Stimulated activated CD4-positive, alpha-beta T cell treated with anti-CD3 and anti-CD28 coated beads, Interleukin-2, amount 100 ng/mL, for 24 hours (primary cell): ENCODE measurements around the gene PAF1.
"Not testable (repeated sequence)": the region's sequence is repeated elsewhere in the genome, so short reads cannot be mapped to it uniquely, and the experiment has no call there.

Source experiments
- DNase-seq, 2 donors: peaks; one replicate each; pipeline ENCODE4 v3.0.0-alpha.2; 2020

PAF1 gene

DNA sequence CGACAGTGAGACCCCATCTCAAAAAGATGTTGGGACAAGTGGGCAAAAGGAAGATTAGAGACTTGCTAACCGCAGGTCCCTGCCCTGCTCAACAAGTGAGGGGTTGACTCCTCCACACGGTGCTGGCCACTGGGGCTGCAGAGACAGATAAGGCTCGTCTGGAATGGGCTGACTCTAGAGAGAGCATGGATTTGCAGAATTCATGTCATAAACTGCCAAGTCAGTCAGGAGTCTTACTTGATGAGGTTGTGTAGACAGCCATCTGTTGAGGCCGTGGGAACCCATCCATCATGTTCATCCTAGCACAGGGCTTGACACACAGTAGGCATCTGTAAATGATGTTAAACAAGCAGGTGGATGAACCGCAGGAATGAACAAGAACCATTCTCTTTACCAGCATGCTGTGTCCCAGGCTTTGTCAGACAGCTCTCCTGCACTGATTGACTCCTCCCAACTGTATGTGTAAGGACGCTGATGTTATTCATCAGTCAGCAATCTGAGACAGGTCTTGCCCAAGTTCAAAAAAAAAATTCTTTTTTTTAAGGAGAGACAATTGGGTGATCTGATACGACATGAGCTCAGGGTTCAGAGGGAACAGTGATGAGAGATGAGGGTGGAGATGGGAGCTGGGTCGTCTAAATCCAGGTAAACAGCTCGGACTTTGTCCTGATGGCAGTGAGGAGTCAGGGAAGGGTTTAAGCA, 8.8 kb downstream of the PAF1 start:
- DNase-seq = no peak

GRCh38 chr19:39380521-39381502, 10.1 kb downstream of the PAF1 start:
- DNase-seq = no peak

GRCh38 chr19:39379865-39380396, 11.0 kb downstream of the PAF1 start:
- DNase-seq = no peak

GRCh38 chr19:39379366-39379765, 11.5 kb downstream of the PAF1 start:
- DNase-seq = not testable (repeated sequence)

DNA sequence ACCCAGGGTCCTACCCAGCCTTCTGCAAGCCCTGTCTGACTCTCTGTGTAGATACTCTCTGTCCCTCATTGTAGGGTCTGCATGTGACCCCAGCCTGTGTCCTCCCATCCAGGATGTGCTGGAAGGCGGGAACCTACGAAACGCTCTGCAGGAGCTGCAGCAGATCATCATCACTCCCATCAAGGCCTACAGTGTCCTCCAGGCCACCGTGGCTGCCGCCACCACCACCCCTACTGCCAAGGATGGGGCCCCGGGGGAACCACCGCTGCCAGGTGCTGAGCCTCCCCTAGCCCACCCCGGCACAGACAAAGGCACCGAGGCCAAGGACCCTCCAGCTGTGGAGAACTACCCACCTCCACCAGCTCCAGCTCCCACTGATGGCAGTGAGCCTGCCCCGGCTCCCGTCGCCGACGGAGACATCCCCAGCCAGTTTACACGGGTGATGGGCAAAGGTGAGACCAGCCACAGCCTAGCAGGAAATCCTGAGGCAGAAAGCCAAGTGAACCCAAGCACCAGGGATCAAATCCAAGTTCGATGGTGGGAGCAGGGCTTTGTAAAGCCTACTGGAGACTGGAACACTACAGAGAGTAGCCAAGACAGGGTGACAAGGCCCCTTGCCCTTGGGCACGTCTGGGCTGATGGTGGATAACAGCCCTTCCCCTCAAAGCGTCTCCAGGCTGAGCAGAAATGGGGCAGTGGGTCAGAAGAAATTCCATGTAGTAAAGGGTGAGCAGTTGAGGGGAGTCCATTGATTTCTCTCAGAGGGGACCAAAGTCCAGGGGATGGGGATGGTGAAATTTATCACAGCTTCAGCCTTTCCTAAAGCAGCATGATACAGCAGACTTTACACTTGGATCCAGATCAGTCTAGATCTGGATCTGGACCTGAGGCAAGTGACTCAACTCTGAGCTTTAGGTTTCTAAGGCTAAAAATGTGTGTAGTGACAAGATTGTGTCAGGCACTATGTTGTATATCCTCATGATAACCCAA, 13.2 kb downstream of the PAF1 start:
- DNase-seq = no peak

- DNase-seq = no peak
These were observed 15.0 kb downstream of the PAF1 start for GRCh38 chr19:39375929-39376328.

DNA sequence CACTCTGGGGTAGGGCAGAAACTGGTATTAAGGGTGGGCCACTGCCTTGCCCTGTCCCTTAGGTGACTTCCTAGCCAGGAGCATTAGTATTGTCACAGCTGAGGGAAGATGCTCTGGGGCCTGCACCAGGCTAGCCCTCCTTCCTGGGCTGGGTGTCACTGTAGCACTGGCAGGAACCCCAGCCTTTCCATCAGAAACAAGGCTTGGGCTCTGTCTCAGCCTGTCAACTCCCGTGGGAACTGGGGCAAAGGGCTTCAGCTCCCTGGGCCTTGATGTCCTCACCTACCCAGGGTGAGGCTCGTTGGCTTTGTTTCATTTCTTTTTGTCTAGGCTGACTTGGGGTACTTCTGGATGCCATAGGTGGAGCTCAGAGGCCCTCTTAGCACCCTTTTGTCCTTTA, 18.0 kb downstream of the PAF1 start:
- no peak for DNase-seq

DNA sequence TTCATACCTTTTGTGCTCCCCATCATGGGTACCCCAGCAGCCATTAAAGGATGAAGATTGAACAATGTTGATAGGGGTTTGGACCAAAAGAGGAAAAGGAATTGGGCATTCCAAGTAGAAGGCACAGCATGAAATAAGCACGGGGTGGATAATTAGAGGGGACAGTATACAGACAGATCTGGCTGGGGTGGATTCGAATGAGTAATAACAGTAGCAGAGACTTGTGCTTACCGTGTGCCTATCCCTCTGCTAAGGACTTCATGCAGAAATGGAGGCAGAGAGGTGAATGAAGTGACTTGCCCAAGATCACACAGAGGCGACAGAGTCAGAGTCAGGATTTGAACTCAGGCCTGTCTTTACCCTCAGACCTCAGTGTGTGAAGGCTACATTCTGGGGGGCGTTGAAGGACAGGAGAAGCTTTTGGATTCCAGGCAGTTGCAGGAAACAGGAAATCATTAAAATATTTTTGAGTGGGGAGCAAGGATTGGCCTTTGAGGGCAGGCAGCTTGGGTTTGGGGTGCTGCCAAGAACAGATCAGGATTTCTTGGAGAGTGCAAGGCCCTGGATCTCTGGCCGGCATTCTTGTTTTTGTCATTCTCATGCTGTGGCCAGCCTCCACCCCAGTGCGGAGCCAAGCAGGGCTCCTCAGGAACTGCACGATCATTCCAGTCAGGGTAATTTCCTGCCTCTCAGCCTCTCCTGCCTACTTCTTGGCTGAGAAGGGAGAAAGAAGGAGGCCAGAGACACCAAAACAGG, 18.7 kb downstream of the PAF1 start:
- no peak for DNase-seq

GRCh38 chr19:39370735-39371134, 20.2 kb downstream of the PAF1 start:
- DNase-seq = no peak

- no peak for DNase-seq
These were observed 21.7 kb downstream of the PAF1 start for GRCh38 chr19:39369200-39369599.

GRCh38 chr19:39365531-39365930, 25.4 kb downstream of the PAF1 start:
- no peak for DNase-seq

DNA sequence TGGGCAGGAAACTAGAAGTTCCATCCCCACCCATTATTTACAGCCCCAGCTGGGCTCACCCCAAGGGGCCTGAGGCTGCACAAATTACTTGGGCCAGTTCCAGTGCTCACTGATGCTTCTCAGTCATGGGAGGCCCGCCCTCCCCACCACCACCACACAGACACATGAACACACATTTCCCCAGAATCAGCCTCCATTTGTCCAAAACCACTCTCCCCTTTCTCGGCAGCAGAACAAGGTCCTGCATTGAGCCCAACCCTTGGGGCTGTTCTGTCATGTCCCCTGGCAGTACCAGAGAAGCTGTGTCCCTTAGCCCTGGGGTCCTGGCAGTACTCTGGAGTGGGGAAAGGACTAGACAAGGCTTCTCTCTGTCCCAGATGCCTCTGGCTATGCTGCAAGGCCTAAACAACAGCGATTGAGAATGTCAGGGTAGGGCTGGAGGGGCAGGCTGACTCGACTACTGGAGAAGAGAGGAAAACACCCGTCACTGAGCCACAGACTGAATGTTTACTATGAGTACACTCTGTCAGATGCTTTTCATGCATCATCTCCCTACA, 26.9 kb downstream of the PAF1 start:
- no peak for DNase-seq

- no peak for DNase-seq
These were observed 27.9 kb downstream of the PAF1 start for GRCh38 chr19:39362682-39363657.

DNA sequence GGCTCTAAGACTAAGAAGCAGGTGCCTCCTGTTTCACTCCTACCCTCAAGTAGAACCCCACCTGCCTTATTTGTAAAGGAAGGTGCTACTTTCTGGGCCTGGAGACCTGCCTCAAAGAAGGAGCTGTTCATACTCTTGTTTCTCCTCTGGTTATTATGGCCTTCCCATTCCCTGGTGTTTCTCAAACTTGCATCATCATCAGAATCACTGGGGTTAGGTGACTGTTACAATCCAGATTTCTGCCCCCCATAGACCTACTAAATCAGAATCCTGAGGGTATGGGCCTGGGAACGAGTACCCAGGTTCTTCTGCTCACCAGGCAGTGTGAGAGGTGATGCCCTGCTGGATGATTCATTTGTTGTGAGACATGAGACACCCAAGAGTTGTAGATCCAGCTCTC, 30.3 kb downstream of the PAF1 start:
- no peak for DNase-seq

DNA sequence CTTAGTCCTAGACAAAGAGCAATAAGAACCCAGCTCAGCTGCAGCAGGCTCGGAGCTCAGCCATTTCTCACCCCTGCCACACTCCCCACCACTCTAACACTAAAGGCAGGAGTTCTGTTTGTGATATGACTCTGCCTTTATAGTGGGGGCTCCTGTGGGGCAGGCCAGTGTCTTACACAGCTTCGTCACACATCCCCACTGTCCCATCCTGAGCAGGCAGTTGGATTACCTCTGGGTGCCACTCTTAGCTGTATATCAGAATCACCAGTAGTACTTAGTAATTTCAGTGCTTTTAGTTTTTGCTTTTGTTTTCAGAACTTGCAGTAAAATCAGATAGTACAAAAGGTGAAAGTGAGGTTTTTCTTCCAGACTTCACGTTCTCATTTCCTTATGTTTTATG, 31.9 kb downstream of the PAF1 start:
- DNase-seq = no peak

- DNase-seq = no peak
These were observed 34.3 kb downstream of the PAF1 start for GRCh38 chr19:39356647-39357046.

DNA sequence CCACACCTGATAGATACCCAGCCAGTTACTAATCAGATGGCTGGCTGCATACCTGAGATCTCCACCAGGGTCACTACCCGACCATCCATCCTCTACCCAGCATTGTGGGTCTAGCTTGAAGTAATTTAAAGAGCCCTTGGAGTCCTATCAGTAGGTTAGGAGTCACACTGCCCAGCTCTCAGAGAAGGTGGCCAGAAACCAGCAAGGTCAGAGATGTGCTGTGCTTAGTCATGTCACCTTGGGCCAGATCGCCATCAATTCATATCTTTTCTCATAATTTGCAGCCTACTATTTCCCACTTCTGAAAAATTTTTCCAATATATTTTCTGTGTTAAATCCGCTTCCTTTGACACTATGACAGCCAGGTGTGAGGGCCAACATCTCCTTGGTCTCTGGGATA, 34.8 kb downstream of the PAF1 start:
- DNase-seq = no peak

DNA sequence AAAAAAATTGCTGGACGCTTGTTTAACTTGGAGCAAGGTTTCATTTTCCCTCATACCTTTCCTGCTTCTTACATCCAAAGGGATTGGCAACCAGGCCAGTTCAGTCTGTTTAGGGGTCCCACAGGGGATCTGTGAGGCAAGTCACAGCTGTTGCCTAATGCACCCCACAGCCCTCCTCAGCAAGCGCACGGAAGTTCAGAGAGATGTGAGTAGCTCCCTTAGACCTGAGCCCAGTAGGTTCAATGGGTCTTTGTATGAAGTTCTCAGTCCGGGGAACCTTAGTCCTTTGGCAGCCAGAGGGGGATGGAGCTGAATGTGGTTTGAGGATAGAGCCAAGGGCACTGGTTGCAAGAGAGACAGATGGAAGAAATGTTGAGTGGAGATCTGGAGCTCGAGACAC, 35.7 kb downstream of the PAF1 start:
- DNase-seq = no peak

- DNase-seq = no peak
These were observed 38.3 kb downstream of the PAF1 start for GRCh38 chr19:39352381-39353255.
